Mesendoderm (in vitro differentiated cells): ENCODE results near the gene EDNRA.

Experiments used
- DNase-seq: peaks from one replicate; pipeline ENCODE4 v3.0.0; 2013
- H2AK5ac ChIP-seq: 2 replicates; pipeline ENCODE4 v1.6.1; 2013; ENCODE audit warnings: low read length, inconsistent platforms
- H2BK120ac ChIP-seq: 2 replicates; pipeline ENCODE4 v1.6.1; 2013; ENCODE audit warnings: low read depth, mild to moderate bottlenecking, low read length, moderate library complexity, mixed read lengths
- H2BK15ac ChIP-seq: replicated peaks from 2 replicates; pipeline ENCODE4 v1.6.1; 2013; ENCODE audit warnings: low read depth, mild to moderate bottlenecking, moderate library complexity
- H2BK5ac ChIP-seq: 2 replicates; pipeline ENCODE4 v1.6.1; 2013; ENCODE audit warnings: low read length, inconsistent platforms
- H3K18ac ChIP-seq: 2 replicates; pipeline ENCODE4 v1.6.1; 2013; ENCODE audit warnings: mild to moderate bottlenecking, low read length, mixed read lengths
- H3K23ac ChIP-seq: one replicate; pipeline ENCODE4 v1.6.1; 2013; ENCODE audit warnings: low read length
- H3K27ac ChIP-seq: 2 replicates; pipeline ENCODE4 v1.5.1; 2013; ENCODE audit warnings: low read depth, mild to moderate bottlenecking, inconsistent platforms, low read length, moderate library complexity
- H3K27me3 ChIP-seq: 2 replicates; pipeline ENCODE4 v1.6.1; 2013; ENCODE audit warnings: low read length, control low read depth, mild to moderate bottlenecking, inconsistent platforms; ENCODE audit not compliant: insufficient read depth, poor library complexity
- H3K36me3 ChIP-seq: 2 replicates; pipeline ENCODE4 v1.6.1; 2013; ENCODE audit warnings: low read length, inconsistent platforms; ENCODE audit not compliant: control insufficient read depth, insufficient read depth
- H3K4ac ChIP-seq: one replicate; pipeline ENCODE4 v1.6.1; 2013; ENCODE audit warnings: low read depth, mild to moderate bottlenecking, low read length, moderate library complexity
- H3K4me1 ChIP-seq: 2 replicates; pipeline ENCODE4 v1.6.1; 2013; ENCODE audit warnings: low read depth, low read length, inconsistent platforms; ENCODE audit not compliant: control insufficient read depth
- H3K4me2 ChIP-seq: 2 replicates; pipeline ENCODE4 v1.6.1; 2013; ENCODE audit warnings: low read length
- H3K4me3 ChIP-seq: 2 replicates; pipeline ENCODE4 v1.5.1; 2013; ENCODE audit warnings: mild to moderate bottlenecking, low read length
- H3K56ac ChIP-seq: one replicate; pipeline ENCODE4 v1.6.1; 2013; ENCODE audit warnings: low read length
- H3K79me1 ChIP-seq: 2 replicates; pipeline ENCODE4 v1.6.1; 2013; ENCODE audit warnings: low read length, inconsistent platforms
- H3K79me2 ChIP-seq: 2 replicates; pipeline ENCODE4 v1.6.1; 2013; ENCODE audit warnings: mild to moderate bottlenecking, low read length; ENCODE audit not compliant: control insufficient read depth, insufficient read depth
- H3K9ac ChIP-seq: 2 replicates; pipeline ENCODE4 v1.6.1; 2013; ENCODE audit warnings: low read length, inconsistent platforms
- H4K5ac ChIP-seq: one replicate; pipeline ENCODE4 v1.6.1; 2013; ENCODE audit warnings: low read length
- H4K8ac ChIP-seq: one replicate; pipeline ENCODE4 v1.6.1; 2013; ENCODE audit warnings: low read depth, mild to moderate bottlenecking, control low read depth, low read length, moderate library complexity
- WGBS: extraction: QIAGEN DNeasy Blood & Tissue Kit; methylation state at CpG from one replicate; pipeline ENCODE4 v1.1.7; 2013; ENCODE audit warnings: low lambda C conversion rate, missing lambda C conversion rate; ENCODE audit not compliant: insufficient coverage; ENCODE audit errors: extremely low coverage; 5-methylcytosine and 5-hydroxymethylcytosine counted together

Gene EDNRA

DNA sequence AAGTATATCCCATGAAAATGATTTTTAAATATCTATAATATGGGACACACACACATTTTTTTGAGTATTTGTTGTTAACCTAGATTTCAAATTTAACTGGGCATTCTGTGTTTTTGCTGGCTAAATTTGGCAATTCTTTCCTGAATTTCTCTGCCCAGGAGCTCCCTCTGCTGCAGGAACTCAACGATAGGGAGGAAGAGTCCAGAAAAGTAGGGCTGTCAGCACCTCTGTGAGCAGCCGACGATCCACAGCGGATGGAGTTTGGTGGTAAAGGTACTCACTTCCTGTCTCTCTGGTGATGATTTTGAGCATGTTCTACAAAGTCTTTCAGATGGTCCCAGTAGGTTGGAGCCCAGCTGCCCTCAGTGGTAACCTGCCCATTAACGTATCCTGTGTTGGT is 113.2 kb downstream of the EDNRA start:
- Histone ChIP-seq H3K36me3 (no peaks in the 10 kb centered on the region), H2BK120ac (no peak overlapping the region), H3K4ac (no peak overlapping the region), H3K27ac (no peak overlapping the region), H3K23ac (no peak overlapping the region), H2AK5ac (no peak overlapping the region), H3K9ac (no peak overlapping the region), H3K79me2 (no peaks in the 10 kb centered on the region), H3K18ac (no peak overlapping the region), H3K4me3 (no peak overlapping the region), H3K27me3 (no peaks in the 10 kb centered on the region), H4K5ac (no peak overlapping the region), H2BK15ac (no peak overlapping the region), H4K8ac (no peak overlapping the region), H3K4me2 (no peak overlapping the region), H3K56ac (no peak overlapping the region), H3K4me1 (no peaks in the 10 kb centered on the region), H2BK5ac (no peak overlapping the region), H3K79me1 (no peaks in the 10 kb centered on the region)
- DNase-seq = peak; percentile 29
- no CpG with 5 or more reads among the region's 5 CpGs for WGBS
